Jurkat, Clone E6-1 (cell line): ENCODE data around the gene RNF167. TPM values are rescaled to one million over a fixed set of nuclear protein-coding genes. Genes with fewer than 3 reads are reported as not detected.

Source experiments
- DNase-seq: peaks from one replicate; pipeline ENCODE4 v3.0.0-alpha.2; 2011; ENCODE audit warnings: low read depth, low spot score
- H3K4me3 ChIP-seq: 2 replicates; pipeline ENCODE4 v1.5.1; 2011; ENCODE audit warnings: mild to moderate bottlenecking, low read length, control low read depth, moderate library complexity
- polyA plus RNA-seq: library from polyadenylated mRNA; unstranded; fragments of >200 nt; gene quantifications from one replicate; pipeline ENCODE4 v1.2.1, GENCODE V29; 2012; ENCODE audit warnings: missing spikeins; ENCODE audit not compliant: insufficient read length, insufficient read depth

The RNF167 gene
- 190 TPM for polyA plus RNA-seq

- peak within 1 kb of the TSS; percentile 98 for H3K4me3 ChIP-seq
- peak; percentile 100 for DNase-seq
Measured at GRCh38 chr17:4939796-4940554, at the start of gene RNF167, which contains the start of gene SLC25A11. Gene RNF167 (plus strand): TSS chr17:4940268. CDS start chr17:4940910, 642 bp downstream. Gene SLC25A11 (minus strand): TSS chr17:4940046. CDS start chr17:4939910, 136 bp downstream.

GRCh38 chr17:4891411-4892410 is 48.4 kb upstream of the RNF167 start:
- DNase-seq = no peak
- no peak overlapping the region for H3K4me3 ChIP-seq

DNA sequence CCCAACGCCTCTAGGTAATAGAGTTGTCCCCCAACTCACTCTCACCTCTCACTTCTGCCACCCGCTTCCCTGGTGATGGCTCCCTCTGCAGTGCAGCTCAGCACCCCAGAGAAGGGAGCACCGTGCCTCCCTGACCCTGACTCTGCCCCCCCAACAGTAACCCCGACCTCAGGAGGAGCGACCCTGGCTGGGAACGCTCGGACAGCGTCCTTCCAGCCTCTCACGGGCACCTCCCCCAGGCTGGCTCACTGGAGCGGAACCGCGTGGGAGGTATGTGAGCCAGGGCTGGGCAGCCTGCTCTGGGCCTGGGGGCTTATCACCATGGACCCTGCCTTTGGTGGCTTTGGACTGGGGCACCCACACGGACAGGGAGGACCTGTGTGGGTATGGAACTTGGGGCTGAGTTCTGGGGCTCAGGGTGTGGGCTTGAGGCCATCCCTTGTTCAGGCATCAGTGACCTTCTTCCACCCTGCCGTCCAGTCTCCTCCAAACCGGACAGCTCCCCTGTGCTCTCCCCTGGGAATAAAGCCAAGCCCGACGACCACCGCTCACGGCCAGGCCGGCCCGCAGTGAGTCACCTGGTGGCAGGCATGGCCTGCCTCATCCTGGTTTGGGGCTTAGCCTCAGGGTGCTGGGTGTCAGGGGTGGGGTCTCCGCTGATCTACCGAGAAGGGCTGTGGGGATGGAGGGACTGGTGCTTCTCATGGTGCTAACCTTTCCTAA is 47.4 kb upstream of the RNF167 start:
- no peak for DNase-seq
- no peak overlapping the region for H3K4me3 ChIP-seq

- H3K4me3 ChIP-seq = no peak overlapping the region
- no peak for DNase-seq
Measured at GRCh38 chr17:4893272-4893671, 46.8 kb upstream of the RNF167 start.

GRCh38 chr17:4893721-4894560 is 46.1 kb upstream of the RNF167 start:
- H3K4me3 ChIP-seq = no peak overlapping the region
- DNase-seq = no peak

DNA sequence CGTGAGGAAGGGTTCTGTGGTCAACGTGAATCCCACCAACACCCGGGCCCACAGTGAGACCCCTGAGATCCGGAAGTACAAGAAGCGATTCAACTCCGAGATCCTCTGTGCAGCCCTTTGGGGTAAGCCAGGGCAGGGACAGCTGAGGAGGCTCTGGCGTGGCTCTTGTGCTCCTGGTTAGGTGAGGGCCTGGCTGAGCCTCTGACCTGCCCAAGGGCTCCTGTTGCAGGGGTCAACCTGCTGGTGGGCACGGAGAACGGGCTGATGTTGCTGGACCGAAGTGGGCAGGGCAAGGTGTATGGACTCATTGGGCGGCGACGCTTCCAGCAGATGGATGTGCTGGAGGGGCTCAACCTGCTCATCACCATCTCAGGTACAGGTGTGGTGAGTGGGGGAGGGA is 44.9 kb upstream of the RNF167 start:
- no peak for DNase-seq
- no peak overlapping the region for H3K4me3 ChIP-seq

GRCh38 chr17:4895657-4896331 is 44.3 kb upstream of the RNF167 start:
- H3K4me3 ChIP-seq = no peak overlapping the region
- no peak for DNase-seq

DNA sequence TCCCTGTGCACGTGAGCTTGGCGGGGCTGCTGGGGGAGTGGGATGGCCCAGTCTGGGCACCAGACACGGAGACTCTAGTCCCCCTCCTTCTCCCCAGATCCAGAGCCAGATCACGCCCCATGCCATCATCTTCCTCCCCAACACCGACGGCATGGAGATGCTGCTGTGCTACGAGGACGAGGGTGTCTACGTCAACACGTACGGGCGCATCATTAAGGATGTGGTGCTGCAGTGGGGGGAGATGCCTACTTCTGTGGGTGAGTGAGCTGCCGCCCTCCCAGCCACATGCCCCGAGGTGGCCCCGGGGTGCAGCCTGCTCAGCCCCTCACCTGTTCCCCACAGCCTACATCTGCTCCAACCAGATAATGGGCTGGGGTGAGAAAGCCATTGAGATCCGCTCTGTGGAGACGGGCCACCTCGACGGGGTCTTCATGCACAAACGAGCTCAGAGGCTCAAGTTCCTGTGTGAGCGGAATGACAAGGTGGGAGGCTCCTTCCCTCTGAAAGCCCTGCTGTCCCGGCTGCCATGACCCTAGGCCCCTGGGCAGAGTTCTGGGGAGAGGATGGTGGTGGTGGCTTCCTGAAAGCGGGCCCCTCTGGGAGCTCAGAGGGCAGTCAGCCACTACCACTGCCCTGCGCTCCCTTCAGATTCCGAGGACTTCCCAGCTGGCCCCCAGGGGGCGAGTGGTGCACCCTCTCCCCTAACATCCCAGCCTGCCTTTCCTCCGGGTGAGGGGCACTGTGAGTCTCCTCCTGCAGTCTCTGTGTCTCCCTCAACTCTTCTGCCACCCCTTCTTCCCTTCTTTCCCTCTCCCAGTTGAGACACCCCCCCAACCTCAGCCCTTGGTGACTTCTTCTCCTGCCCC is 43.5 kb upstream of the RNF167 start:
- DNase-seq = no peak
- H3K4me3 ChIP-seq = no peak overlapping the region

GRCh38 chr17:4897198-4897687 is 42.8 kb upstream of the RNF167 start:
- DNase-seq = no peak

DNA sequence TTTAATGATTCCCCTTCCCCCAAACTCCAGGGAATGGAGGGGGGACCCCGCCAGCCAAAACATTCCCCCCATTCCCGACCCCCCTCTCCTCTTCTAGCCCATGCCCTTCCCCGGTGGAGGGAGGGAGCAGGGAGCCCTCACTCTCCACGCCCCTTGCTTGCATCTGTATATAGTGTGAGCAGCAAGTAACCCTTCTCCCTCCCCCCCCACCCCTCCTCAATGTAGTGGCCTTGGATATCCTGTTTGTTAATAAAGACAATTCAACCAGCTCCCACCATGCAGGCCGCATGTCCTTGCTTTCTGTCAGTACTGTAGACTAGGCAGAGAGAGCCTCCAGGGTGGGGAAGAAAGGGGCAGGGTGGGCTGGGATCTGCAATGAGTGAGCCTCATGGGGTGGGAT is 42.3 kb upstream of the RNF167 start:
- no peak overlapping the region for H3K4me3 ChIP-seq
- no peak for DNase-seq

More at GRCh38 chr17:4897198-4897687, 42.8 kb upstream of the RNF167 start:
- no peak overlapping the region for H3K4me3 ChIP-seq

DNA sequence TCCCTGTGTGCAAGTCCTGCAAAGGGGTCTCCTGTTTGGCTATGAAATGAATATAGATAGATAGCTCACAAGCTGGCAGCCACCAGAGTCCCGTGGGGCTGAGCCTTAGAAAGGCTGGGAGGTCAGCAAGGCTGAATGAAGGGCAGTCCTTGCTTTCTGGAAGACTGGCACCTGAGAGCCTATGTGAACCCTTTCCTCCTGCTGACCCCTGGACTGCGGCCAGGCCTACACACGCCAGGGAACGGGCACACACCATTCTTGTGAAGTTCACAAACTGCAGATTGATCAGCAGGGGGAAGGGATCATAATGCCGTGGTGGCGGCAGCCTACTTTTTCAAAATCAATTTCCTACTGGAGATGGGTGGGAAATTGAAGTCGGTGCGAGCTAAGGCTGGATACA is 41.7 kb upstream of the RNF167 start:
- no peak overlapping the region for H3K4me3 ChIP-seq
- DNase-seq = no peak

- H3K4me3 ChIP-seq = no peak overlapping the region
- no peak for DNase-seq
Measured at GRCh38 chr17:4898927-4899326, 41.1 kb upstream of the RNF167 start.

DNA sequence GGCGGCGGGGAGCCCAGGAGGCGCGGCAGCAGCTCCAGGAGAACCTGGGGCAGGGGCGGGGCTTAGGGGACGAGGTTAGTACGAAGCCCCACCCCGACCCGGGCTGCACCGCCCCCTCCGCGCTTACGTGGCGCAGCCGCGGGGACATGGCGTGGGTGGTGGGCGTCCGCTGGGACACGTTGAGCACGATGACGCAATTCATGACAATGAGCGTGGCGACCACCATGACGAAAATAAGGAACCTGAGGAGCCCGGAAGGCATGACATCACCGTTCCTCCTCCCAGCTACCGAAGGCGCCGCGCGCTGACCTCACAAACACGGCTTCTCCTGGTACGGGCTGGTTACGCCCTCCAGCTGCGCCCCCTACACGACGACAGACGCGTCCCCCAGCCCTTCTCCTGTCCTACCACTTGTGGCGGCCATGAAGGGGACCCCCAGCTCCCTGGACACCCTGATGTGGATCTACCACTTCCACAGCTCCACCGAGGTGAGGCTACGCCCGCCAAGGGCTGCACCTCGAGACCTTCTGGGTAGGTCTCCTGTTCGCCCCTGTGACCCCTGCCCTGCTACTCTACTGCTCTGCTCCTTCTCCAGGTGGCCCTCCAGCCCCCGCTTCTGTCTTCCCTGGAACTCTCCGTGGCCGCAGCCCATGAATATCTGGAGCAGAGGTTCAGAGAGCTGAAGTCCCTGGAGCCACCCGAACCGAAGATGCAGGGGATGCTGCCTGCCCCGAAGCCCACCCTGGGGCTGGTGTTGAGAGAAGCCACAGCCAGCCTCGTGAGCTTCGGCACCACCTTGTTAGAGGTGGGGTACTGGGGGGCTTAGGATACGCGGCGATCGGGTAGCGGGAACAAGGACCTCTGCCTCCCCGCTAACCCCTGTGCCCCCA is 40.5 kb upstream of the RNF167 start, which contains the start of gene C17orf107:
TSS of gene C17orf107 (plus strand) at position 196 of the 890 bp plus-strand sequence. CDS start at position 423, 227 bp downstream.
- no peak within 1 kb of the TSS for H3K4me3 ChIP-seq
- no peak for DNase-seq

- DNase-seq = no peak
- H3K4me3 ChIP-seq = no peak overlapping the region
Measured at GRCh38 chr17:4900231-4901107, 39.6 kb upstream of the RNF167 start.

- H3K4me3 ChIP-seq = no peak overlapping the region
- DNase-seq = no peak
Measured at GRCh38 chr17:4901108-4901647, 38.9 kb upstream of the RNF167 start.
